Ascending aorta (tissue), 2 donors: Measurements from ENCODE around the gene CTNNBIP1. TPM values are rescaled to one million over a fixed set of nuclear protein-coding genes. Genes with fewer than 3 reads are reported as not detected.

ENCODE experiments used
- DNase-seq, 2 donors: peaks; one replicate each; pipeline ENCODE4 v3.0.0-alpha.2; 2019; ENCODE audit warnings: low spot score in 2 of 2
- H3K27ac ChIP-seq, 2 donors: fragments of 200-600 bp; sonication (generic); one replicate each; pipeline ENCODE4 v1.5.1; 2016 to 2017; ENCODE audit warnings: mild to moderate bottlenecking in 1 of 2
- H3K27me3 ChIP-seq: fragments of 200-600 bp; sonication (generic); one replicate; pipeline ENCODE4 v1.5.1; 2017
- H3K36me3 ChIP-seq, 2 donors: fragments of 200-600 bp; sonication (generic); one replicate each; pipeline ENCODE4 v1.5.1; 2016
- H3K4me1 ChIP-seq, 2 donors: fragments of 200-600 bp; sonication (generic); one replicate each; pipeline ENCODE4 v1.5.1; 2016 to 2017; ENCODE audit warnings: mild to moderate bottlenecking in 1 of 2
- H3K4me3 ChIP-seq, 2 donors: fragments of 200-600 bp; sonication (generic); one replicate each; pipeline ENCODE4 v1.5.1; 2016 to 2017; ENCODE audit warnings: mild to moderate bottlenecking in 1 of 2
- H3K9me3 ChIP-seq, 2 donors: fragments of 200-600 bp; sonication (generic); one replicate each; pipeline ENCODE4 v1.5.1; 2016
- CTCF ChIP-seq, 3 experiments: fragments of 200-600 bp in 2 of 3; fragments of 450-650 bp in 1 of 3; sonication (generic) in 2 of 3; IDR thresholded peaks; one replicate each; pipeline ENCODE4 v1.5.1; 2016 to 2019; ENCODE audit warnings: antibody characterized with exemption in 3 of 3, mild to moderate bottlenecking in 1 of 3, moderate library complexity in 1 of 3
- intact Hi-C: fragments of 100-400 bp; cut with DNase I; formaldehyde crosslinking; loops from one replicate; pipeline ENCODE4 v1.15.1; 2023
- total RNA-seq: library from RNA; depleted of rRNA; stranded (reverse); fragments of >200 nt; gene quantifications from one replicate; pipeline ENCODE4 v1.1.0, GENCODE V29; 2016

Gene CTNNBIP1
- total RNA-seq, 1 donor from 2014 or later: 74.1 TPM

- Histone ChIP-seq H3K9me3 (no peaks in the 10 kb centered on the region), H3K27ac (no peak overlapping the region), H3K4me1 (peaks cover 5 to 10% of the 10 kb centered on the region in 2 donors), H3K36me3 (no peaks in the 10 kb centered on the region), H3K4me3 (no peak overlapping the region), H3K27me3 (no peaks in the 10 kb centered on the region)
- intact Hi-C loops: no loop called here
- no peak for DNase-seq
- TF ChIP-seq CTCF (IDR thresholded peaks at IDR 0.05): no peak
Observed at GRCh38 chr1:9817734-9818133, 92.3 kb downstream of the CTNNBIP1 start.

- Histone ChIP-seq H3K27ac (no peak overlapping the region), H3K36me3 (no peaks in the 10 kb centered on the region), H3K4me1 (no peaks in the 10 kb centered on the region), H3K27me3 (no peaks in the 10 kb centered on the region), H3K9me3 (no peaks in the 10 kb centered on the region), H3K4me3 (no peak overlapping the region)
- DNase-seq: no peak
- TF ChIP-seq CTCF (IDR thresholded peaks at IDR 0.05): no peak
- intact Hi-C loops: no loop called here
Observed at GRCh38 chr1:9816199-9816598, 93.9 kb downstream of the CTNNBIP1 start.

DNA sequence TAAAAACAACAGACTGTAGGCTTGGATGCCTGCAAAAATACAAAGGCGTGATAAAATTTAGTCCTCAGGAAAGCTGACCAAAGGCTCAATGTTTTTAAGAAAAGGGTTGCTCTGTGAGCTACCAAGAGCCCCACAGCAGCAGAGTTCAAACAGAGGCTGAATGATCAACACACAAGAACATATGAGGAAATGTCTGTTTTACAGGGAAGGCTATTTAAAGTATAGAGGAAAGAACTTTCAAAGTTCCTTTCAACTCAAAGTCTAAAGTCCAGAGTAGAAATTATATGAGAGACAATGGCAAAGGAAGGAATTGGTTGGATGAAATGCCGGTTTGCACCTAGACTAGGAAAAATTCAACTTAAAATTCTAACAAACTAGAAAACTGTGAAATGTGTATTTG is 94.9 kb downstream of the CTNNBIP1 start:
- no peak for TF ChIP-seq CTCF (IDR thresholded peaks at IDR 0.05)
- intact Hi-C loops: no loop called here
- no peaks in the 10 kb centered on the region for H3K9me3 ChIP-seq
- H3K36me3 ChIP-seq: no peaks in the 10 kb centered on the region
- DNase-seq: no peak
- no peaks in the 10 kb centered on the region for H3K4me1 ChIP-seq
- no peaks in the 10 kb centered on the region for H3K27me3 ChIP-seq
- H3K27ac ChIP-seq: no peak overlapping the region
- no peak overlapping the region for H3K4me3 ChIP-seq

DNA sequence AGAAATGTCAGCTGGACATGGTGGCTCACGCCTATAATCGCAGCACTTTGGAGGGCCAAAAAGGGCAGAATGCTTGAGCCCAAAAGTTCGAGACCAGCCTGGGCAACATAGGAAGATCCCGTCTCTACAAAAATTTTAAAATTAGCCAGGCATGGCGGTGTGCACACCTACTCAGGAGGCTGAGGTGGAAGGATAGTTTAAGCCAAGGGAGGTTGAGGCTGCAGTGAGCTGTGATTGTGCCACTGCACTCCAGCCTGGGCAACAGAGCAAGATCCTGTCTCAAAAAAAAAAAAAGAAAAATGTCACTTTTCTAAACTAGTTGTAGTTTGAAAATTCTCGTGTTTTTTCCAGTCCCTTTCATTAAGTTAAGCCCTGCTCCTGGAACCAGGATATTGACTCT is 95.5 kb downstream of the CTNNBIP1 start:
- no peak for TF ChIP-seq CTCF (IDR thresholded peaks at IDR 0.05)
- H3K4me1 ChIP-seq: no peaks in the 10 kb centered on the region
- intact Hi-C loops: no loop called here
- no peak for DNase-seq
- no peak overlapping the region for H3K27ac ChIP-seq
- H3K27me3 ChIP-seq: no peaks in the 10 kb centered on the region
- H3K4me3 ChIP-seq: no peak overlapping the region
- no peaks in the 10 kb centered on the region for H3K36me3 ChIP-seq
- no peaks in the 10 kb centered on the region for H3K9me3 ChIP-seq

GRCh38 chr1:9811239-9811966 is 98.7 kb downstream of the CTNNBIP1 start:
- Histone ChIP-seq H3K4me1 (no peaks in the 10 kb centered on the region), H3K36me3 (no peaks in the 10 kb centered on the region), H3K9me3 (no peaks in the 10 kb centered on the region), H3K27me3 (no peaks in the 10 kb centered on the region), H3K27ac (no peak overlapping the region), H3K4me3 (no peak overlapping the region)
- DNase-seq: no peak
- TF ChIP-seq CTCF (IDR thresholded peaks at IDR 0.05): no peak
- intact Hi-C loops: no loop called here

GRCh38 chr1:9809100-9809510 is 101.0 kb downstream of the CTNNBIP1 start:
- no peaks in the 10 kb centered on the region for H3K27me3 ChIP-seq
- no peaks in the 10 kb centered on the region for H3K4me1 ChIP-seq
- TF ChIP-seq CTCF (IDR thresholded peaks at IDR 0.05): no peak
- intact Hi-C loops: no loop called here
- no peaks in the 10 kb centered on the region for H3K36me3 ChIP-seq
- no peak overlapping the region for H3K27ac ChIP-seq
- H3K4me3 ChIP-seq: no peak overlapping the region
- DNase-seq: no peak
- no peaks in the 10 kb centered on the region for H3K9me3 ChIP-seq
